GM21423 (cell line): ENCODE data around the gene NAA60.
"Not testable (repeated sequence)": the region's sequence is repeated elsewhere in the genome, so short reads cannot be mapped to it uniquely, and the experiment has no call there.

Experiments
- ATAC-seq: cut with Tn5 transposase; IDR thresholded peaks from one replicate; pipeline ENCODE4 v1.9.1; 2021; ENCODE audit warnings: mild to moderate bottlenecking, moderate library complexity; ENCODE audit not compliant: unreplicated experiment

Gene NAA60

DNA sequence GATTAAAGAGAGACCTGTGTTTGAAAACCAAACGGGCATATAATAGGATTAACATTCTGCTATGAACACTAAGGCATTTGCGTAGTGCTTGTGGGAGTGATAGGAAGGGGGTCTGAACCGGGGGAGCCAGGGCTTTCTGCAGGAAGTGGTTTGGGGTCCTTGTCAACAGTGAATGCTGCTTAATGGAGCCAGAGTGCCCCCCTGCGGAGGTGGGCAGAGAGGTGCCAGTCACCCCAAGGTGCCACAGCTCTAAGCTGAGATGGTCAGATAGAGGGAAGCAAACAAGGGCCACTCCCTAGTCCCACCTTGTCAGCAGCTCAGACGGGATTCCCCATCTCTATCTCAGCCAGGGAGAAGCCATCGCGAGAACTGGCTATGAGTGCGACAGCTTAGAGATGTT, 17.7 kb downstream of the NAA60 start:
- no peak for ATAC-seq

DNA sequence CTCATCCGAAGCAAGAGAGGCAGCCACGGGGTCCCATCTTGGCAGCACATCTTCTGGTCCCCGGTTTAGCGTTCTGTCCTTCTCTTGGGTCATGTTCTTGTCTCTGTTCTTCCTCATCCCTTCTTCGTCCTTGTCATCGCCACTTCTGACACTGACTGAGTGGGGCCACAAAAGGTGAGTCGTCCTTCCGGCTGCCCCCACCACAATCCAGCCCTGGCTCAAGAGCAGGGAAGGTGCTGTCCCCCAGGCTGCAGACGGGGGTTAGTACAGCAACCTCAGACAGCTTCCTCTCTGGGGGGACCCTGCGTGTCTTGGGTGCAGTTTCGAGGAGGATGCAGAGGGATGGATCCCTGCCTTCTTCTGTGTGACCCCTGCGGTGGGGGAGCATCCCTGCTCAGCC, 21.8 kb downstream of the NAA60 start:
- no peak for ATAC-seq

DNA sequence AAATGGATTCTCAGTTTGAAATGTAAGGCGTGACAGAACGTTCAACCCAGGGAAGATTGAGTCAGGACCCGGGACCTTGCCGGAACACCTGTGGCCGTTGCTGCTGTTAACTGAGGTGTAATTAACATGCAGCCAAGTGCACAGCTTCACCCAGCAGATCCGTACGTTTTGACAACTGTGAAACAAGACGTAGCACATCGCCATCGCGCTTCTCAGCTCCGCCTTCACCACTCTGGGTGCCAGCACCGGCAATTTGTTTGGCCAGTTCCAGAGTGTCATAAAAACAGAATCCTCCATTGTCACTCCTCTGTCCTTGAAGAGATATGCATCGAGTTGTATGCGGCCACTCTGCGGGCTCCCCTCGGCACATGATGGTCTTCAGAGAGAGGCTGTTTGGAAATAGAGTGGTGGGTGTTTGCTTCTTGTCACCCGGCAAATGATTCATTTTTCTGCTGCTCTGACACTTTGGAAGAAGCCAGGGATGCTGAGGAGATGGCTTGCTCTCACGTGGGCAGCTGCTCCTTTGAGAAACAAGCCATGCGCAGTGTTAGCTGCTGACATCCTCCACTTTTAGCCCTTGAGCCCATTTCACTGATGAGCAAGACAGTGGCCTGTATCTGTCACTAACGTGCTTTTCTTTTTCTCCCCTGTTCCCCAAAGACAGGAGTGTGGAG, 22.6 kb downstream of the NAA60 start:
- no peak for ATAC-seq

DNA sequence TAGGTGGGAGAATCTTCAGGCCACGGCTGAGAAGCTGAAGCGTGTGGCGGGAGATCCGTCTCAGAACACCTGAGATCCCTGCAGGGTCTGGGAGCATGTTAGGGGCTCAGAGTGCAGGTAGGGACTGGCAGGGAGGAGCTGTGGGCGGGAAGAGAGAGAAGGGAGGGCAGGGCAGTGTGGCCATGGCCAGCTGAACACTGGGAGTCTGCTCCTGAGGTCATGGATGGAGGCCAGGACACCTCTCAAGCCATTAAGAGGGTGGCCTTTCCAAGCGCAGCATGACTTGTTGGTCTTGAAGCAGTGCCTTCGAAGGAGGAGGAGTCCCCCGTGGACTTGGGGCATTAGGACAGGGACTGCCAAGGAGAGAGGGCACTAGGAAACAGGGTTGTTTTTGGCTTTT, 23.7 kb downstream of the NAA60 start:
- no peak for ATAC-seq

DNA sequence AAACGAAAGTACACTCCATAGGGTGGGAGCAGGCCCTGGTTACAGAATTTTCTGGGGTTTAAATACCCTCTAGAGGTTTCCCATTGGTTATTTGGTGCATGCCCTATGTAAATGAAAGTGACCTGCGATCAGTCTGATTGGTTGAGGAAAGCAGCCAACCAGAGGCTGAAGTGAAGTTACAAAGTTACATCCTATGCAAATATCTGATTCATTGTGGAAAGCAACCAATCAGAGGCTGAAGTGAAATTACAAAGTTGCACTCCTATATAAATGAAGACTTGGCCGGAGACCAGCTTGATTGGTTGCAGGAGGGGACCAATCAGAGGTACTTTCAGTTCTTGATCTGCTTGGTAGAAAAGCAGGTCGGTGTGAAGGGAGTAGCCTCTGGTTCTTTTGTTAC, 24.4 kb downstream of the NAA60 start:
- no peak for ATAC-seq

DNA sequence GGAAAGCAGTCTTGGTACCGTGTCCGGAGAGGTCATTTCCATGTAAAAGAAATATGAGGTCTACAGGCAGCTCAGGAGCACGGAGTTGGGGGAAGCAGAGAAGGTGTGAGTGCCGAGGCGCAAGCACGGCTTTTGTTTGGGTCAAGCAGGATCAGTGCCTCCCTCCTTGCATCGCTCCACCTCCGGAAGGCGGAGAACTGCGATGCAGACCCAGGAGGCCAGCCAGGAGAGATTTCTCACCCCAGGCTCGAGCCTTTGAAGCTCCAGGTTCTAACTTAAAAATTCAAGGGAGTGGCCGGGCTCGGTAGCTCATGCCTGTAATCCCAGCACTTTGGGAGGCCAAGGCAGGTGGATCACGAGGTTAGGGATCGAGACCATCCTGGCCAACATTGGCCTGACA, 25.0 kb downstream of the NAA60 start:
- ATAC-seq, result no peak

DNA sequence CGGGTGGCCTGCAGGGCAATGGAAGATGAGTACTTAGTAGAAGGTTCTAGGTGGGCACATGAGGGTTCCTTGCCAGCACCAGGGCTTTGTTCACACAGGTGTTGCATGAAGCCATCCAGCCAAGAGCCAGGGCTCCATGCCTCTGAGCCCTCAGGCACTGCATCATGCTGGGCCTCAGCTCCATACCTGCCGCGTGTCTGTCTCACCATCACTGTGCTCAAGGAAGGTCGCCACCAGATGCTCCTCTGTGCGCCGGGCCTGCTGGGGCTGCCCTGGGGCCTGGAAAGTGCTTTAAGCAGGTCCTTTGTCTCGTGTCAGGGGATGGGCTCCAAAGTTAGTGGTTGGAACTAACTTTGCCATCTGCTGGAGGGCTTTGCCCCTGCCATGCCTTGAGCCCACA, 26.3 kb downstream of the NAA60 start:
- no peak for ATAC-seq

DNA sequence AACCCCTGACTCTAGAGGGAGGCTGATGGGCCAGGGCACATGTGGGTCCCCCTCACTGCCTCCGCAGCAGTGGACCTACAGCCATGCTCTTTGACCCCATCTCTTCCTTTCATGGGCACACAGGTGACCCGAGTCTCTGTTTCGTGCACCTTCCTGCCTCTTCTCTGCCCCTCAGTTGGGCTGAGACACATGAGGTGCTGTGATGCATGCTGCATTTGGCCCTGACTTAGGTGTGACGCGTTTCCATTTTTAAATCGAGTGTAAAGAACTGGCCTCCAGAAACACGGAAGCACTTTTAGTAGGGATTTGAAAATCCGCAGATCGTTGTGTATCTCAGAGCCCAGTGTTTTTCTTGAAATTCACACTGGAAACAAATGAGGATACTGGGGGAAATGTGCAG, 27.2 kb downstream of the NAA60 start:
- no peak for ATAC-seq

DNA sequence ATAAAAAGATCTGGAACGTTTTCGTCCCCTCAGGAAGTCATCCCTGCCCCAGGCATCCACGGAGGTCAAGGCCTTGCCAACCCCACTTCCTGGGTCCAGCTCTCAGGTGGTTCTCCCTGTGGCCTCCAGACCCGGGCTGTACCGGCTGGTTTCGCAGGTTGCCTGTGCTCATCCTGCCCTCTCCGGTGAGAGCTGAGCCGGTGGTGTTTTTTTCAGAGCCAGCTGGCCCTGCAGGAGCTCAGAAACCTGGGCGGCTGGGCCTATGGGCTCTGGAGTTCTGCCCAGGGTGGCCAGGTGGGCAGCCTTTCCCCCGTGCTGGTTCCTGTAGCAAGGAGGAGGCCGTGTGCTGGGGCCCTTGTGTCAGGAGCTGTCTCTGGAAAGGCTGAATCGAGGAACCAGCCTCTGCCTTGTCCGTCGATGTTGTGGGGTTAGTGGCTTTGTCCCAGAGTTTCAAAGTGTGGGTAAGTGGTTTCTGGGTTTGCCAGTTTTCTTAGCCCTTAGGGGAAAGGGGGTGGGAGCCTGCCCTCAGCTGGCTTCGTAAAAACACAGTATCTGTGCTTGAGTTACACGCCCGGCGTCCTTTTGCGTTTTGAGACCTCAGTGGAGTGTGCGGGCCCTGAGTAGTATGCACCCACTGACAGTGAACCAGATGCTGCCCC, 28.2 kb downstream of the NAA60 start:
- ATAC-seq, result no peak

DNA sequence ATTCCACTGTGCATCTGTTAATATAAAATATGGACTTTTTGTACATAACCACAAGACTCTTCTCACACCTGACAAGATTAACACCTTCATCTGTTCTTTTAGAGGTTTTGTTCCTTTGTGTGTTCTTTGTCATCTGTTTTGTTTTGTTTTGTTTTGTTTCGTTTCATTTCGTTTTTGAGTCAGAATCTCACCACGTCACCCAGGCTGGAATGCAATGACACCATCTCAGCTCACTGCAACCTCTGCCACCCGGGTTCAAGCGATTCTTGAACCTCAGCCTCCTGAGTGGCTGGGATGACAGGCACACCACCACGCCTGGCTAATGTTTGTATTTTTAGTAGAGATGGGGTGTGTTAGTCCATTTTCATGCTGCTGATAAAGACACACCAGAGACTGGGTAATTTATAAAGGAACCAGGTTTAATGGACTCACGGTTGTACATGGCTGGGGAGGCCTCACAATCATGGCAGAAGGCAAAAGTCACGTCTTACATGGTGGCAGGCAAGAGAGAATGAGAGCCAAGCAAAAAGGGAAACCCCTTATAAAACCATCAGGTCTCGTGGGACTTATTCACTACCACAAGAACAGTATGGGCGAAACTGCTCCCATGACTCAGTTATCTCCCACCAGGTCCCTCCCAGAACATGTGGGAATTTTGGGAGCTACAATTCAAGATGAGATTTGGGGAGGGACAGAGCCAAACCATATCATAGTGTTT, 29.6 kb downstream of the NAA60 start:
- ATAC-seq, result no peak

DNA sequence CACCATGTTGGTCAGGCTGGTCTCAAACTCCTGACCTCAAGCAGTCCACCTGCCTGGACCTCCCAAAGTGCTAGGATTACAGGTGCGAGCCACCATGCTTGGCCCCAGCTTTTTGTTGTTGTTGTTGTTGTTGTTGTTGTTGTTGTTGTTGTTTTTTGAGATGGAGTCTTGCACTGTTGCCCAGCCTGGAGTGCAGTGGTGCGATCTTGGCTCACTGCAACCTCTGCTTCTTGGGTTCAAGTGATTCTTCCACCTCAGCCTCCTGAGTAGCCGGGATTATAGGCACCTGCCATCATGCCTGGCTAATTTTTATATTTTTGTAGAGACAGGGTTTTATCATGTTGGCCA, 30.1 kb downstream of the NAA60 start:
- ATAC-seq, result not testable (repeated sequence)

DNA sequence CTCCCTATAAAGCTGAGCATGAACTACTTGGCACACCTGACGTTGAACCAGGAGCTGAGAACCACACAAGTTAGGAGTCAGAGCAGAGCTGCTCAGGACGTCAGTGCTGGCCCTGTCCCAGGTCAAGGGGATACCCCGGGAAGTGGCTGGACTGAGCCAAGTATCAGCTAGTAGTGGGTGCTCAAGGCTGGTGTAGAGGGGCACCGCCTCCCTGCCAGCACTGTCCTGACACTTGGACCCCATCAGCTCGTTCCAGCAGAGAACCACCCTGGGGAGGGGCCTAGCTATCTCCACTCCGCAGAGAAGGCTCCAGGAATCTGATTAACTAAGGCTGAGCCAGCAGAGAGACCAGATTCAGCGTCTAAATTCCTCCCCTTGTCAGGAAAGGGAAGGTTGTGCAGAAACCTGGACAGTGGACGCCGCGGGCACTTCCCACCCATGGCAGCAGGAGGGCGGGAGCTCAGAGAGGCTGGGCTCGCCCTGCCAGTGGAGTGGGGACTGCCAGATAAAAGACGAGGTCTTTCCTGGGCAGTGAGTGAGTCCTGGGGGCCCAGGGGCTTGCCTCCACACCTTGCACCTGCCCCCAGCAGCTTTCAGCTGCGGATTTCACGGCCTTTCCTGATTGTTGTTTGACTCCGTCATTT, 30.8 kb downstream of the NAA60 start:
- no peak for ATAC-seq

DNA sequence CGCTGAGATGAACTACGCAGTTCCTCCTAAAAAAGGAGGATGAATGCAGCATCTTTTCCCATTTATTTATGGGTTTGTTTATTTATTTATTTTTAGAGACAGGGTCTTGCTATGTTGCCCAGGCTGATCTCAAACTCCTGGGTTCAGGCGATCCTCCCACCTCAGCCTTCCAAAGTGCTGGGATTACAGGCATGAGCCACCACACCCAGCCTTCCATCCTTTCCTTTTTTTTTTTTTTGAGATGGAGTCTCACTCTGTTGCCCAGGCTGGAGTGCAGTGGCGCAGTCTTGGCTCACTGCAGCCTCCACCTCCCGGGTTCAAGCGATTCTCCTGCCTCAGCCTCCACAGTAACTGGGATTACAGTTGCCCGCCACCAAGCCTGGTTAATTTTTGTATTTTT, 31.4 kb downstream of the NAA60 start:
- ATAC-seq, result not testable (repeated sequence)

DNA sequence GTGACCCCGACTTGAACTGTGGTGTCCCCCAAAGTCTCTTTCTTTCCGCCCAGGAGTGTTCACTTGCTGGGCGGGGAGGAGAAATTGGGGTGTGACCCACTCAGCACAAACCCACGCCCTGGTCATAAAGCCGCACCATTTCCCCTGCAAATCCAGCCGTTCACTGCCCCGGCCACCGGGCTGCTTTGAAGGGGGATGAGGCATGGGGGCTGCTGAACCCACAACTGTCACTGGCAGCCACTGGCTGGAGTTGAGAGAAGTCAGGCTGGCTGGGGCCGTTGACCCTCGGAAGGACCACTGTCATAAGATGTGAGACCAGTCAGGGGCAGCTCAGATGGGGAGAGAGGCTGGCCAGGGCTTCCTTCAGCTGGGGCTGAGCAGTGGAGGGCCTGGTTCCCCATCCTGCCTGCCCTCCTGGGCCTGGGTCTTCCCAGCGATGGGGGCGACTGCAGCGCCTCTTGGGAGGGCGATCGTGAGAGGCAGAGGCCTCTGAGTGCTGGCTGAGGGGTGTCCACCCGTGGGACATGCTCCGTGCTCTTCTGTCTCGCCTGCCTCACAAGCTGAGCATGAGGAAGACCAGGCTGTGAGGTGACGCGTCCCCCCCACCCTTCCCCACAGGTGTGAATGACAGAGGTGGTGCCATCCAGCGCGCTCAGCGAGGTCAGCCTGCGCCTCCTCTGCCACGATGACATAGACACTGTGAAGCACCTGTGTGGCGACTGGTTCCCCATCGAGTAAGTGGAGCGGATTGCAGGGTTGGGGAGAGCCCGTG, 32.3 kb downstream of the NAA60 start:
- ATAC-seq, result no peak

DNA sequence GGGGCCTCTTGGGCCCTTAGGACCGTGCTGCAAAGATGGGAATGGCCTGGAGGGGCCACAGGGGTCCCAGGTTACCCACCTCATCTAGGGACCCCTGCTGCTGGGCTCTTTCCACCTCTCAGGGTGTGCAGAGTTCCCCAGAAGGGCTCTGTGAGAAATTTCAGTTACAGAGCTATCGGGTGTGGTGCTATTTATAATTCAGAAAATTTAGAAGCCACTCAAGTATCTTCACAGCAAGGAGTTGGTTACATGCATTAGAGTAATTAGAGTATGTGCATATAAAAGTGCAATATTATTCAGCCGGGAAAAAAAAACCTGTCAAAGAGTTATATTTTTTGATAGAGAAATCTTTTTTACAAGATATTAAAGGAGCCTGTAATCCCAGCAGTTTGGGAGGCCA, 32.9 kb downstream of the NAA60 start:
- ATAC-seq, result no peak

DNA sequence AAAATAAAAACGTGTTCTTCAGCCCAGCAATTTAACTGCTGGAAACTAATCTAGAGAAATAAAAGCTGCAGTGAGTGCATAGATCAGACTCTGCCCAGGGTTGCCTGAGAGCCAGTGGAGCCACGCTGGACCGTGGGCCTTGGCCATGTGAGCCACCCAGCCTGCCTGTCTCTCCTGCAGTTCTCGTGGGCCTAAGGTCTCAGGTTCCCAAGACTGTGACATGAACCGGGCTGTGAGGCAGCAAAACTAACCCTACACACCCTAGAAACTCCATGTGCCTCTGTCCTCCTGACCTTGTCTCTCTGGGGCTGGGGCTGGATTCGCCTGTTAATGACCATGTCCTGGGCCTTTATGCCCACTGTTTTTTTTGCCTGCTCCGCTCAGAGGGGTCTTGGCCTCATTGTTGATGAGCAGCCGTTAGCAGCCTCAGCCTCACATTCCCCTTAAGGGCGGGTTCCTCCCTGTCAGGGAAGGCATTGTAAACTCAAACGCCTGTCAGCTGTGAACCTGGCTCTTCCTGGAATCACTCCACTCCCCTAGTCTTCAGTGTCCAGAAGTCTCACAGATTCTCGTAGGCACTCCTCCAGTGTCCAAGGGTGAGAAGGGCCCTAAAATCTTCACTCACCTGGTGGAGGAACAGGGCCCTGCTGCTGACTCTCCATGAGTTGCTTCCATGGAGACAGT, 34.9 kb downstream of the NAA60 start:
- ATAC-seq, result no peak

DNA sequence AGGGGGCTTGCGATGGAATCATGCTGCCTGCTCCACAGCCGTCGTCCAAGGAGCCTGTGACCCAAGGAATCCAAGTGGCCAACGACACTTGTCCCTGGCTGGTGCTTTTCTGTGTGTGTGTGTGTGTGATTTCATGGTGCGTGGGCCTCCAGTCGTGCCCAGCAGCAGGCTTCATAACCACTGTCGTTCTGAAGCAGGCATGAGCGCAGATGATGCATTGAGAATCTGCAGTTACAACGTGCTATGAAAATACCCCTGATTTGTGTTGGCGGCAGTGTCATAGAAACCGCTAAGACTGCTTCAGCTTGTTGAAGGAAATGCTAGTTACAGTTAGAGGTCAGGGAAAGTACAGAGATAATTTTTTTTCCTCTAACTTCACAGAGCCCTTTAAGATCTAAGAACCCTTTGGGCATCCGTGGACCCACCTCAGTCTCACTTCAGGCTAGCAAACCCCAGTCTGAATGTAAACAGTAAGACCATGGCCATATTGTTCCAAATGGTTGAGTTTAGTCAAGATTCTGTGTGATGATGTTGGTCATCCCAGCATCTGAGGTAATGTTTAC, 36.3 kb downstream of the NAA60 start:
- ATAC-seq, result no peak

DNA sequence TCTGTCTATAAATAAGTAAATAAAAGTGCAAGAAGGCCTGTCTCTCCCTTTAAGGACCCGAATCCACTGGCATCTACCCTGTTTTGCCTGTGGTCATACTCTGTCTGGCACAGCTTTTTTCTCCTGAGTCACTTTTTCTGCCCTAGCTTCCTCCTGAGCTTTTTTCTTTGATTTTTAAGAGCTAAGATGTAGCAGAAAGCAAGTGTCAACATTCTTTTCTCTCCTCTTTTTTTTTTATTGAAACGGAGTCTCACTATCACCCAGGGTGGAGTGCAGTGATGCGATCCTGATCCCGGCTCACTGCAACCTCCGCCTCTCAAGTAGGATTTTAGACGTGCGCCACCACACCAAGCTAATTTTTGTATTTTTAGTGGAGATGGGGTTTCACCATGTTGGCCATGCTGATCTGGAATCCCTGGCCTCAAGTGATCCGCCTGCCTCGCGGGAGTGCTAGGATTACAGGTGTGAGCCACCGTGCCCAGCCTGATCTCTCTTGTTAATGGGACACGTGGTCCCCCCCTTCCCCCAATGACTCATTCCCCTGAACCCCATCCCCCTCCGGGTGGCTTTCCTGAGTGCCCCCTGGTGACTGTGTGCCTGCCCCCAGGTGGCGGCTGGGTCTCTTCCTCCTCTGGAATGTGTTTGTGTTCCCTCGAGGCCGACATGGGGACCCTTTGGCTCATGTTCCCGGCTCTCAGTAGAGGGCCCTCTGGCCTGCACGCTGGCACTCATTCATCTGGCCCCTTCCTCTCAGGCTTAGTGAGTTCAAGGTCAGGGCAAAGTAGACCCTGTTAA, 37.6 kb downstream of the NAA60 start:
- no peak for ATAC-seq
